Uterus (tissue), 4 donors: ENCODE data around the gene CD33. TPM values are rescaled to one million over a fixed set of nuclear protein-coding genes. Genes with fewer than 3 reads are reported as not detected.

Experiments used
- DNase-seq, 2 donors: peaks; one replicate each; pipeline ENCODE4 v3.0.0-alpha.2; 2019 to 2020
- H3K27ac ChIP-seq, 2 donors: fragments of 200-600 bp; sonication (generic); 1 replicate in 1 of 2; 2 replicates in 1 of 2; pipeline ENCODE4 v1.5.1; 2016 to 2018
- H3K27me3 ChIP-seq, 2 donors: fragments of 200-600 bp; sonication (generic); one replicate each; pipeline ENCODE4 v1.5.1; 2018 to 2019; ENCODE audit warnings: control low read depth in 1 of 2
- H3K36me3 ChIP-seq, 2 donors: fragments of 200-600 bp; sonication (generic); one replicate each; pipeline ENCODE4 v1.5.1; 2019; ENCODE audit warnings: control low read depth in 1 of 2
- H3K4me1 ChIP-seq, 2 donors: fragments of 200-600 bp; sonication (generic); one replicate each; pipeline ENCODE4 v1.5.1; 2018 to 2019; ENCODE audit warnings: control low read depth in 1 of 2
- H3K4me3 ChIP-seq, 2 donors: fragments of 200-600 bp; sonication (generic); 1 replicate in 1 of 2; 2 replicates in 1 of 2; pipeline ENCODE4 v1.5.1; 2018 to 2019; ENCODE audit warnings: mild to moderate bottlenecking in 1 of 2
- H3K9me3 ChIP-seq, 2 donors: fragments of 200-600 bp; sonication (generic); one replicate each; pipeline ENCODE4 v1.5.1; 2019; ENCODE audit warnings: control low read depth in 1 of 2
- POLR2A ChIP-seq, 2 donors: fragments of 450-650 bp; IDR thresholded peaks; one replicate each; pipeline ENCODE4 v1.6.1; 2016; ENCODE audit warnings: antibody characterized with exemption in 2 of 2, mild to moderate bottlenecking in 1 of 2, moderate library complexity in 1 of 2
- intact Hi-C: fragments of 100-400 bp; cut with DNase I; formaldehyde crosslinking; loops from one replicate; pipeline ENCODE4 v1.15.1; 2023; ENCODE audit warnings: low total_unique reads
- total RNA-seq, 4 donors: library from RNA; depleted of rRNA in 3 of 4; stranded (reverse); fragments of >200 nt in 3 of 4; gene quantifications; one replicate each; pipeline versions ENCODE4 v1.1.0 to v1.2.4, GENCODE V29; 2014 to 2023
- TF ChIP-seq, protein P1 (sequence below), 4 experiments: fragments of 200-600 bp in 2 of 4; fragments of 450-650 bp in 2 of 4; sonication (generic) in 2 of 4; IDR thresholded peaks; one replicate each; pipeline ENCODE4 v1.5.1; 2016 to 2019; ENCODE audit warnings: antibody characterized with exemption in 4 of 4, mild to moderate bottlenecking in 2 of 4, moderate library complexity in 1 of 4
- donor health status: DM: yes; HTN: yes; CAD: no.

Gene CD33
- total RNA-seq, 4 donors from 2014 or later, result 0.26 to 3.3 (median 3.0) TPM; not detected in 1

DNA sequence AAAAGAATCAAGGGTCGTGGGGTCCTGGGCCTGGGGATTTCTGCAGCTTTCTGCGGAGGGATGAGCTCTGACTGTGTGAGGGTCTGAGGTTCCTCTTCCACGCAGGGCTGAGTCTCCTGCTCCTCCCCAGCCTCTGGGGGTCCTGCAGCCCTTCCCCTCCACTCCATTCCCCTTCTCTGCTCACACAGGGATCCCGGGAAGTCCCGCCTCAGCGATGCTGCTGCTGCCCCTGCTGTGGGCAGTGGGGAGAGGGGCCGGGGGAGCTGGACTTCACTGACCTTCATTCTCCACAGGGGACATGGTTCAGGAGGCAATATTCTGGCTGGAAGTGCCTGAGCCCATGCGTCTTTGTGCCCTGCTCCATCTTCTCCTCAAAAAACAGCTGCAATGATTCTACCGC, 26.2 kb upstream of the CD33 start:
- Histone ChIP-seq H3K36me3 (no peaks in the 10 kb centered on the region), H3K4me3 (no peak overlapping the region), H3K27me3 (no peaks in the 10 kb centered on the region), H3K4me1 (no peaks in the 10 kb centered on the region), H3K9me3 (no peaks in the 10 kb centered on the region), H3K27ac (no peak overlapping the region)
- TF ChIP-seq, protein P1, sequence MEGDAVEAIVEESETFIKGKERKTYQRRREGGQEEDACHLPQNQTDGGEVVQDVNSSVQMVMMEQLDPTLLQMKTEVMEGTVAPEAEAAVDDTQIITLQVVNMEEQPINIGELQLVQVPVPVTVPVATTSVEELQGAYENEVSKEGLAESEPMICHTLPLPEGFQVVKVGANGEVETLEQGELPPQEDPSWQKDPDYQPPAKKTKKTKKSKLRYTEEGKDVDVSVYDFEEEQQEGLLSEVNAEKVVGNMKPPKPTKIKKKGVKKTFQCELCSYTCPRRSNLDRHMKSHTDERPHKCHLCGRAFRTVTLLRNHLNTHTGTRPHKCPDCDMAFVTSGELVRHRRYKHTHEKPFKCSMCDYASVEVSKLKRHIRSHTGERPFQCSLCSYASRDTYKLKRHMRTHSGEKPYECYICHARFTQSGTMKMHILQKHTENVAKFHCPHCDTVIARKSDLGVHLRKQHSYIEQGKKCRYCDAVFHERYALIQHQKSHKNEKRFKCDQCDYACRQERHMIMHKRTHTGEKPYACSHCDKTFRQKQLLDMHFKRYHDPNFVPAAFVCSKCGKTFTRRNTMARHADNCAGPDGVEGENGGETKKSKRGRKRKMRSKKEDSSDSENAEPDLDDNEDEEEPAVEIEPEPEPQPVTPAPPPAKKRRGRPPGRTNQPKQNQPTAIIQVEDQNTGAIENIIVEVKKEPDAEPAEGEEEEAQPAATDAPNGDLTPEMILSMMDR (IDR thresholded peaks at IDR 0.05), result no peak
- TF ChIP-seq POLR2A (IDR thresholded peaks at IDR 0.05), result no peak
- DNase-seq, result no peak
- intact Hi-C loops, result no loop called here

DNA sequence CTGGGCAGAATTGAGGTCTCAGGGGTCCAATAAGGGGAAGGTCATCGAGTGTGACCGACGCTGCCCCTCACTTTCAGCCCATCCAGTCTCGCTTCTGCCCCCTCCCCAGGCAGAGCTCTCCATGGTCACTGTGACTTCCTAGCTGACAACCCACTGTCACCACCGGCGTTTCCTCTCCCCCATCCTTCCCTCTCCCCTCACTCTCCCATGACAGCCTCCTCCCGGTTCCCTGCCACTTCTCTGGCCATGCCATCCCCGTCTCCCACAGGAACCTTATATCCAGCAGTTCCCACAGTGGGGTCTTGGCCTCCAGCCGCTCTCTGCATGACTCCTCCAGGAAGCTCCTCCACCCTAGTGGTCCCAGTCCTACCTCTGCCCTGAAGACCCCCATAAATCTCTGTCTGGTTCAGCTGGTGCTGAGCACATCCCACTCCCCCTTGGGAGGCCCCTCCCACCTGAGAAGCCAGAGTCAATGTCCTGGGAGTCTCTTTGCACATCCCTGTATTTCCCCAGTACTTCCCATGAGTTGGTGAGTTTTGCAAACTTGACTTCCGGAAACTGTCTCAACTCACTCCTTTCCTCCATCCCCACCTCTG, 24.7 kb upstream of the CD33 start:
- H3K4me3 ChIP-seq, result no peak overlapping the region
- no peaks in the 10 kb centered on the region for H3K4me1 ChIP-seq
- no peaks in the 10 kb centered on the region for H3K9me3 ChIP-seq
- intact Hi-C loops, result no loop called here
- H3K27me3 ChIP-seq, result no peaks in the 10 kb centered on the region
- no peak for DNase-seq
- no peaks in the 10 kb centered on the region for H3K36me3 ChIP-seq
- TF ChIP-seq POLR2A (IDR thresholded peaks at IDR 0.05), result no peak
- TF ChIP-seq, protein P1 (IDR thresholded peaks at IDR 0.05), result no peak
- H3K27ac ChIP-seq, result no peak overlapping the region

DNA sequence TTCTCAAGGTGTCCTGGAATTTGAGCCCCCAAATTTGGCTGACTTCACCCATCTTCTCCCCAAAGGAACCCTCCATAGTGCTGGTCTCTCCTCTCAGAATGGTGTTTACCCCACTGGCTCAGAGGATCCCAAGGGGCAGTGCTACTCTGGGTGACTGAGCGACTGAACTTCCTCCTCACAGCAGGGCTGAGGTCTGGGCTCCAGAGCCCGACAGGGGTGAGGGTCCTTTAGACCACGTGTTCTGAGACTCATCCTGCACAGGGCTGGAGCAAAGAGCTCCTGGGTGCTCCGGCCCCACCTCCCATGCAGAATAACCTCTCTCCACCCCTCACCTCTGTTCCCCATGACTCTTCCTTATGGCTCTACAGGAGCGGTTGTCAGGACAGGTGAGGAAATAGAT, 23.2 kb upstream of the CD33 start:
- Histone ChIP-seq H3K27me3 (no peaks in the 10 kb centered on the region), H3K9me3 (no peaks in the 10 kb centered on the region), H3K27ac (no peak overlapping the region), H3K36me3 (no peaks in the 10 kb centered on the region), H3K4me3 (no peak overlapping the region), H3K4me1 (no peaks in the 10 kb centered on the region)
- TF ChIP-seq, protein P1 (IDR thresholded peaks at IDR 0.05), result no peak
- TF ChIP-seq POLR2A (IDR thresholded peaks at IDR 0.05), result no peak
- no peak for DNase-seq
- intact Hi-C loops, result no loop called here

DNA sequence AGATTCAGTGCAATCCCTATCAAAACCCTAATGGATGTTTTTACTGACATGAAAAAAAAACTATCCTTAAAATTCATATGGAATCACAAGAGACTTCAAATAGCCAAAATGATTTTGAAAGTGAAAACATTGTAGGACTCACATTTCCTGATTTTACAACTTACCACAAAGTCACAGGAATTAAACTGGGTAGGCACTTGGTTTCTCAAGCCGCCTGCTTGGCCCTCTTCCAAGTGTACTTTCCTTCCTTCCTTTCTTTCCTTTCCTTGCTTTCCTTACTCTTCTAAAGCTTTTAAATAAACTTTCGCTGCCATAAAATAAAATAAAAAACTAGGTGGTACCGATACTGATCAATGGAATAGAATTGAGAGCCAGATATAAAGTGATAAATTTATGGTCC, 21.0 kb upstream of the CD33 start:
- DNase-seq, result no peak
- H3K4me3 ChIP-seq, result no peak overlapping the region
- no peak for TF ChIP-seq POLR2A (IDR thresholded peaks at IDR 0.05)
- TF ChIP-seq, protein P1 (IDR thresholded peaks at IDR 0.05), result no peak
- H3K36me3 ChIP-seq, result no peaks in the 10 kb centered on the region
- H3K27me3 ChIP-seq, result no peaks in the 10 kb centered on the region
- intact Hi-C loops, result no loop called here
- no peak overlapping the region for H3K27ac ChIP-seq
- H3K4me1 ChIP-seq, result no peaks in the 10 kb centered on the region
- no peaks in the 10 kb centered on the region for H3K9me3 ChIP-seq

DNA sequence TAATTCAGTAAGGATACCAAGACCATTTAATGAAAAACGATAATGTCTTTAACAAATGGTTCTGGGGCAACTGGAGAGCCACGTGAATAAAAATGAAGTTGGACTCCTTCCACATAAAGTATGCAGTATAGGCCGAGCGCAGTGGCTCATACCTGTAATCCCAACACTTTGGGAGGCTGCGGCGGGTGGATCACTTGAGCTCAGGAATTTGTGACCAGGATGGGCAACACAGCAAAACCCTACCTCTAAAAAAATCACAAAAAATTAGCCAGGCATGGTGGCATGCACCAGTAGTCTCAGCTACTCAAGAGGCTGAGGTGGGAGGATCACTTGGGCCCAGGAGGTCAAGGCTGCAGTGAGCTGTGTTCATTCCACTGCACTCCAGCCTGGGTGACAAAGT, 20.6 kb upstream of the CD33 start:
- intact Hi-C loops, result no loop called here

More for the DNA sequence above, 20.6 kb upstream of the CD33 start:
- Histone ChIP-seq H3K4me1 (no peaks in the 10 kb centered on the region), H3K36me3 (no peaks in the 10 kb centered on the region), H3K27me3 (no peaks in the 10 kb centered on the region), H3K4me3 (no peak overlapping the region), H3K9me3 (no peaks in the 10 kb centered on the region), H3K27ac (no peak overlapping the region)
- TF ChIP-seq, protein P1 (IDR thresholded peaks at IDR 0.05), result no peak
- no peak for TF ChIP-seq POLR2A (IDR thresholded peaks at IDR 0.05)
- no peak for DNase-seq
